GM18858 (cell line): ENCODE measurements around the gene COX15.
"Not testable (repeated sequence)": the region's sequence is repeated elsewhere in the genome, so short reads cannot be mapped to it uniquely, and the experiment has no call there.

Source experiments
- ATAC-seq: cut with Tn5 transposase; IDR thresholded peaks from one replicate; pipeline ENCODE4 v1.9.1; 2021; ENCODE audit not compliant: unreplicated experiment

The COX15 gene

GRCh38 chr10:99742254-99742653 lies 10.3 kb upstream of the COX15 start:
- ATAC-seq: no peak

- ATAC-seq: no peak
Observed at GRCh38 chr10:99740933-99741559, 9.1 kb upstream of the COX15 start.

- ATAC-seq: no peak
Observed at GRCh38 chr10:99740260-99740659, 8.3 kb upstream of the COX15 start.

- not testable (repeated sequence) for ATAC-seq
Observed at GRCh38 chr10:99734111-99734510, 2.2 kb upstream of the COX15 start.

- ATAC-seq: no peak
Observed at GRCh38 chr10:99733366-99733765, 1.4 kb upstream of the COX15 start.

- no peak for ATAC-seq
Observed at GRCh38 chr10:99731306-99732032, 458 bp downstream of the COX15 start.

- ATAC-seq: no peak
Observed at GRCh38 chr10:99730026-99730425, 1.9 kb downstream of the COX15 start.

GRCh38 chr10:99720387-99720786 lies 11.5 kb downstream of the COX15 start:
- no peak for ATAC-seq

GRCh38 chr10:99714446-99714845 lies 17.5 kb downstream of the COX15 start:
- ATAC-seq: no peak

GRCh38 chr10:99711129-99711719 lies 20.7 kb downstream of the COX15 start:
- ATAC-seq: no peak

- peak; percentile 64 for ATAC-seq
Observed at GRCh38 chr10:99709480-99710229, 22.3 kb downstream of the COX15 start.

- ATAC-seq: no peak
Observed at GRCh38 chr10:99708428-99709012, 23.4 kb downstream of the COX15 start.

- no peak for ATAC-seq
Observed at GRCh38 chr10:99700649-99701048, 31.3 kb downstream of the COX15 start.

- no peak for ATAC-seq
Observed at GRCh38 chr10:99698504-99699080, 33.3 kb downstream of the COX15 start.

- no peak for ATAC-seq
Observed at GRCh38 chr10:99695761-99696160, 36.2 kb downstream of the COX15 start.

GRCh38 chr10:99693933-99694583 lies 37.9 kb downstream of the COX15 start:
- no peak for ATAC-seq

- no peak for ATAC-seq
Observed at GRCh38 chr10:99689461-99689860, 42.5 kb downstream of the COX15 start.

- ATAC-seq: peak; percentile 87
Observed at GRCh38 chr10:99685597-99685967, 46.3 kb downstream of the COX15 start.

- no peak for ATAC-seq
Observed at GRCh38 chr10:99682752-99683151, 49.2 kb downstream of the COX15 start.
